IMR-90 (cell line): ENCODE measurements around the gene UBLCP1. TPM values are rescaled to one million over a fixed set of nuclear protein-coding genes. Genes with fewer than 3 reads are reported as not detected.

Source experiments
- ATAC-seq: fragments of 200-7000 bp; cut with Tn5 transposase; 2 replicates; pipeline ENCODE4 v1.9.1; 2020; ENCODE audit warnings: low read depth, mild to moderate bottlenecking, moderate library complexity
- BruUV-seq: library from RNA; stranded (reverse); fragments of 400-500 nt; replicated peaks from 2 replicates; lab custom pipeline; 2021; lab: Mats Ljungman, UMichigan
- CTCF ChIA-PET: fragments of 300-600 bp; formaldehyde crosslinking; extraction: SDS; loops from one replicate; lab custom pipeline; 2021; ENCODE audit warnings: antibody characterized with exemption; lab: Yijun Ruan, JAX
- POLR2A ChIA-PET: fragments of 300-600 bp; sonication (Branson Sonifier 250); formaldehyde crosslinking; loops from one replicate; lab custom pipeline; 2022; ENCODE audit warnings: antibody characterized with exemption; ENCODE audit not compliant: unreplicated experiment; lab: Charles Lee
- DNase-seq: peaks from one replicate; pipeline ENCODE4 v3.0.0; 2013
- H2AFZ ChIP-seq: replicated peaks from 2 replicates; pipeline ENCODE3; 2013; ENCODE audit warnings: low read length, mild to moderate bottlenecking; ENCODE audit not compliant: poor library complexity
- H2AK5ac ChIP-seq: 2 replicates; pipeline ENCODE4 v1.6.1; 2013; ENCODE audit warnings: low read depth, low read length, inconsistent platforms
- H2AK9ac ChIP-seq: replicated peaks from 2 replicates; pipeline ENCODE3; 2013; ENCODE audit warnings: mild to moderate bottlenecking, low read depth, low read length, moderate library complexity; ENCODE audit not compliant: poor library complexity
- H2BK120ac ChIP-seq: 2 replicates; pipeline ENCODE4 v1.6.1; 2013; ENCODE audit warnings: low read depth, low read length, inconsistent platforms
- H2BK15ac ChIP-seq: 3 replicates; pipeline ENCODE4 v1.6.1; 2013; ENCODE audit warnings: low read depth, low read length, inconsistent platforms
- H2BK20ac ChIP-seq: 2 replicates; pipeline ENCODE4 v1.6.1; 2013; ENCODE audit warnings: low read depth, mild to moderate bottlenecking, inconsistent platforms, low read length, moderate library complexity
- H2BK5ac ChIP-seq: 2 replicates; pipeline ENCODE4 v1.6.1; 2013; ENCODE audit warnings: mild to moderate bottlenecking, low read depth, low read length, inconsistent platforms; ENCODE audit not compliant: poor library complexity, severe bottlenecking
- H3K14ac ChIP-seq: replicated peaks from 2 replicates; pipeline ENCODE4 v1.6.1; 2013; ENCODE audit warnings: low read depth, low read length, inconsistent platforms
- H3K18ac ChIP-seq: 2 replicates; pipeline ENCODE4 v1.6.1; 2013; ENCODE audit warnings: low read depth, low read length, control low read depth
- H3K23ac ChIP-seq: 2 replicates; pipeline ENCODE4 v1.6.1; 2013; ENCODE audit warnings: low read depth, low read length, inconsistent platforms
- H3K27ac ChIP-seq: 2 replicates; pipeline ENCODE4 v1.5.1; 2013; ENCODE audit warnings: mild to moderate bottlenecking, control low read depth, low read length; ENCODE audit not compliant: insufficient read depth
- H3K27me3 ChIP-seq: 2 replicates; pipeline ENCODE4 v1.6.1; 2013; ENCODE audit warnings: low read length; ENCODE audit not compliant: control insufficient read depth, insufficient read depth
- H3K36me3 ChIP-seq: 2 replicates; pipeline ENCODE4 v1.6.1; 2013; ENCODE audit warnings: low read length, mixed read lengths; ENCODE audit not compliant: control insufficient read depth, insufficient read depth
- H3K4ac ChIP-seq: 2 replicates; pipeline ENCODE4 v1.6.1; 2013; ENCODE audit warnings: low read depth, low read length, inconsistent platforms
- H3K4me1 ChIP-seq: 2 replicates; pipeline ENCODE4 v1.6.1; 2013; ENCODE audit warnings: low read length, mixed read lengths; ENCODE audit not compliant: control insufficient read depth, insufficient read depth
- H3K4me2 ChIP-seq: 2 replicates; pipeline ENCODE4 v1.6.1; 2013; ENCODE audit warnings: low read depth, mild to moderate bottlenecking, control low read depth, low read length, moderate library complexity
- H3K4me3 ChIP-seq: 2 replicates; pipeline ENCODE4 v1.5.1; 2013; ENCODE audit warnings: low read depth, mild to moderate bottlenecking, control low read depth, low read length, moderate library complexity; ENCODE audit not compliant: insufficient read depth
- H3K56ac ChIP-seq: 2 replicates; pipeline ENCODE4 v1.6.1; 2013; ENCODE audit warnings: low read length, inconsistent platforms; ENCODE audit not compliant: insufficient read depth; ENCODE audit errors: extremely low read depth
- H3K79me1 ChIP-seq, 2 experiments: 2 replicates each; pipeline ENCODE4 v1.6.1; 2013; ENCODE audit warnings: low read length in 2 of 2, inconsistent platforms in 1 of 2, low read depth in 1 of 2
- H3K9ac ChIP-seq: 2 replicates; pipeline ENCODE4 v1.6.1; 2013; ENCODE audit warnings: low read depth, low read length, control low read depth
- H3K9me1 ChIP-seq: 2 replicates; pipeline ENCODE4 v1.6.1; 2013; ENCODE audit warnings: low read length, inconsistent platforms; ENCODE audit not compliant: insufficient read depth
- H3K9me3 ChIP-seq: 2 replicates; pipeline ENCODE4 v1.6.1; 2013; ENCODE audit warnings: low read length; ENCODE audit not compliant: control insufficient read depth, insufficient read depth
- H4K20me1 ChIP-seq: 2 replicates; pipeline ENCODE4 v1.6.1; 2013; ENCODE audit warnings: low read length, inconsistent platforms; ENCODE audit not compliant: insufficient read depth
- H4K5ac ChIP-seq: 2 replicates; pipeline ENCODE4 v1.6.1; 2013; ENCODE audit warnings: mild to moderate bottlenecking, low read depth, low read length, control low read depth
- H4K8ac ChIP-seq, 2 experiments: 2 replicates each; pipeline ENCODE4 v1.6.1; 2013; ENCODE audit warnings: low read depth in 2 of 2, low read length in 2 of 2, control low read depth in 1 of 2, inconsistent platforms in 1 of 2
- H4K91ac ChIP-seq: 2 replicates; pipeline ENCODE4 v1.6.1; 2013; ENCODE audit warnings: low read depth, low read length, inconsistent platforms; ENCODE audit not compliant: insufficient read depth
- BHLHE40 ChIP-seq: fragments of 150-350 bp; IDR thresholded peaks from 2 replicates; pipeline ENCODE4 v1.6.1; 2016; ENCODE audit warnings: mild to moderate bottlenecking, low read depth, low read length
- MXI1 ChIP-seq: IDR thresholded peaks from 2 replicates; pipeline ENCODE4 v1.6.1; 2012; ENCODE audit warnings: low read depth, mild to moderate bottlenecking, low read length, moderate library complexity, borderline replicate concordance
- WGBS, 2 experiments: methylation state at CpG; one replicate each; pipeline versions ENCODE4 v1.1.5 to v1.1.7; 2013; ENCODE audit warnings: missing lambda C conversion rate in 2 of 2; ENCODE audit not compliant: insufficient read length in 1 of 2; ENCODE audit errors: extremely low coverage in 2 of 2; 5-methylcytosine and 5-hydroxymethylcytosine counted together
- dilution Hi-C: fragments of 300-500 bp; cut with HindIII; formaldehyde crosslinking; loops from one replicate; pipeline ENCODE4 v1.14.3; 2018; ENCODE audit warnings: low sequenced_read_pairs; ENCODE audit not compliant: unreplicated experiment
- in situ Hi-C: fragments of 300-500 bp; cut with MboI; formaldehyde crosslinking; loops from 3 replicates; pipeline ENCODE4 v1.14.3; 2019; ENCODE audit warnings: low sequenced_read_pairs, inconsistent platforms, mixed read lengths
- intact Hi-C: fragments of 100-400 bp; cut with micrococcal nuclease; formaldehyde crosslinking; loops from 2 replicates; pipeline ENCODE4 v1.10.0; 2022
- polyA plus RNA-seq, 3 experiments: library from polyadenylated mRNA; depleted of rRNA; stranded (reverse); fragments of >200 nt; gene quantifications; 2 replicates each; pipeline ENCODE4 v1.2.3, GENCODE V29; 2012; ENCODE audit warnings: low replicate concordance in 1 of 3
- total RNA-seq: library from RNA; depleted of rRNA; stranded (reverse); fragments of >200 nt; gene quantifications from 2 replicates; pipeline ENCODE4 v1.2.3, GENCODE V29; 2012

UBLCP1 gene
- total and polyA plus RNA-seq, 2 of the 4 experiments (the other 2 are of a cell fraction): 11.7 to 17.5 TPM

GRCh38 chr5:159262472-159262858 is 625 bp upstream of the UBLCP1 start:
- in situ Hi-C loops: loop anchor here (5.0 kb wide), 1 partner anchor 105 kb away; no protein-coding TSS in a partner anchor
- peak overlapping the region; percentile 97; the same call in 2 of the 3 replicates for H2BK15ac ChIP-seq
- H3K4me3 ChIP-seq: peak overlapping the region; percentile 64
- H2BK5ac ChIP-seq: peak overlapping the region; percentile 95
- peak overlapping the region; percentile 99 for H4K91ac ChIP-seq
- peak overlapping the region; percentile 94 for H2AK9ac ChIP-seq
- TF ChIP-seq BHLHE40 (no peak), MXI1 (no peak)
- dilution Hi-C loops: loop anchor here (25.0 kb wide), 1 partner anchor 100 kb away; no protein-coding TSS in a partner anchor
- intact Hi-C loops: loop anchor here (2.0 kb wide), 1 partner anchor 54 kb away; the partner anchor contains the start of gene RNF145
- H3K79me1 ChIP-seq: peaks cover 10 to 41% of the 10 kb centered on the region in 2 experiments
- peak overlapping the region; percentile 92 for H3K9ac ChIP-seq
- peaks cover 3% of the 10 kb centered on the region; the same call in 1 of the 2 replicates for H3K4me1 ChIP-seq
- ATAC-seq: peak; percentile 44
- peaks cover 3% of the 10 kb centered on the region; the same call in 1 of the 2 replicates for H3K9me1 ChIP-seq
- H3K23ac ChIP-seq: peak overlapping the region; percentile 100
- peak overlapping the region; percentile 100 for H2AFZ ChIP-seq
- peak; percentile 45 for DNase-seq
- no peaks in the 10 kb centered on the region; the same call in 1 of the 2 replicates for H3K27me3 ChIP-seq
- H3K18ac ChIP-seq: peak overlapping the region; percentile 87
- no peaks in the 10 kb centered on the region for H3K9me3 ChIP-seq
- H4K20me1 ChIP-seq: no peaks in the 10 kb centered on the region
- H3K36me3 ChIP-seq: no peaks in the 10 kb centered on the region; the same call in 1 of the 2 replicates
- peak overlapping the region; percentile 93 for H2AK5ac ChIP-seq
- ChIA-PET POLR2A (no interaction called here), CTCF (no interaction called here)
- H3K4me2 ChIP-seq: peak overlapping the region; percentile 89
- peak overlapping the region; percentile 99 for H3K56ac ChIP-seq
- peak overlapping the region; percentile 87 for H4K5ac ChIP-seq
- peak overlapping the region; percentile 96 to 99 for H4K8ac ChIP-seq
- BruUV-seq: TSS peak; percentile 91
- no CpG with 5 or more reads among the region's 10 CpGs for WGBS, 2 experiments
- H3K4ac ChIP-seq: peak overlapping the region; percentile 99
- peak overlapping the region; percentile 96 for H2BK120ac ChIP-seq
- H3K27ac ChIP-seq: peak overlapping the region; percentile 93
- H2BK20ac ChIP-seq: no peak overlapping the region
- H3K14ac ChIP-seq: peak overlapping the region; percentile 100
